Mesenchymal stem cell (in vitro differentiated cells and primary cell): Measurements from ENCODE around the gene ADAMTS20.

Source experiments
- DNase-seq: peaks from one replicate; pipeline ENCODE4 v3.0.0-alpha.2; 2013
- H2AFZ ChIP-seq: one replicate; pipeline ENCODE4 v1.6.1; 2013; ENCODE audit warnings: low read depth, mild to moderate bottlenecking, control low read depth, inconsistent platforms, low read length, moderate library complexity
- H2AK5ac ChIP-seq: 2 replicates; pipeline ENCODE4 v1.6.1; 2013; ENCODE audit warnings: low read length, moderate library complexity, mild to moderate bottlenecking, inconsistent platforms; ENCODE audit not compliant: severe bottlenecking
- H2BK120ac ChIP-seq: one replicate; pipeline ENCODE4 v1.6.1; 2013; ENCODE audit warnings: low read depth, mild to moderate bottlenecking, inconsistent platforms, low read length, moderate library complexity
- H2BK12ac ChIP-seq, 2 experiments: one replicate each; pipeline ENCODE4 v1.6.1; 2013; ENCODE audit warnings: inconsistent platforms in 2 of 2, low read length in 2 of 2, mild to moderate bottlenecking in 2 of 2, moderate library complexity in 2 of 2, control low read depth in 1 of 2
- H2BK15ac ChIP-seq: one replicate; pipeline ENCODE4 v1.6.1; 2013; ENCODE audit warnings: mild to moderate bottlenecking, low read depth, inconsistent platforms; ENCODE audit not compliant: poor library complexity, severe bottlenecking
- H2BK5ac ChIP-seq: 2 replicates; pipeline ENCODE4 v1.6.1; 2013; ENCODE audit warnings: low read depth, mild to moderate bottlenecking, low read length, control low read depth, inconsistent platforms; ENCODE audit not compliant: poor library complexity, severe bottlenecking
- H3K14ac ChIP-seq, 2 experiments: one replicate each; pipeline ENCODE4 v1.6.1; 2013; ENCODE audit warnings: inconsistent platforms in 2 of 2, low read length in 2 of 2, control low read depth in 1 of 2, mild to moderate bottlenecking in 1 of 2, moderate library complexity in 1 of 2
- H3K18ac ChIP-seq, 2 experiments: one replicate each; pipeline ENCODE4 v1.6.1; 2013; ENCODE audit warnings: inconsistent platforms in 2 of 2, low read length in 2 of 2, control low read depth in 1 of 2, low read depth in 1 of 2, mild to moderate bottlenecking in 1 of 2
- H3K23ac ChIP-seq, 2 experiments: one replicate each; pipeline ENCODE4 v1.6.1; 2013; ENCODE audit warnings: inconsistent platforms in 2 of 2, low read length in 2 of 2, mild to moderate bottlenecking in 2 of 2, moderate library complexity in 2 of 2, control low read depth in 1 of 2
- H3K27ac ChIP-seq: 2 replicates; pipeline ENCODE4 v1.5.1; 2013; ENCODE audit warnings: mild to moderate bottlenecking, moderate library complexity, low read length, control low read depth, inconsistent platforms; ENCODE audit not compliant: poor library complexity, severe bottlenecking
- H3K27me3 ChIP-seq, 2 experiments: 2 replicates each; pipeline versions ENCODE4 v1.6.1 to v1.7.0; 2013; ENCODE audit warnings: low read length in 2 of 2, mild to moderate bottlenecking in 2 of 2, moderate library complexity in 2 of 2, control low read depth in 1 of 2, inconsistent platforms in 1 of 2; ENCODE audit not compliant: control insufficient read depth in 1 of 2, insufficient read depth in 1 of 2
- H3K36me3 ChIP-seq, 2 experiments: 2 replicates each; pipeline versions ENCODE4 v1.6.1 to v1.7.0; 2013; ENCODE audit warnings: low read length in 2 of 2, control low read depth in 1 of 2, inconsistent platforms in 1 of 2, low read depth in 1 of 2, mild to moderate bottlenecking in 1 of 2; ENCODE audit not compliant: insufficient read depth in 2 of 2, control insufficient read depth in 1 of 2
- H3K4ac ChIP-seq, 2 experiments: one replicate each; pipeline ENCODE4 v1.6.1; 2013; ENCODE audit warnings: inconsistent platforms in 2 of 2, low read length in 2 of 2, mild to moderate bottlenecking in 2 of 2, moderate library complexity in 2 of 2, control low read depth in 1 of 2, low read depth in 1 of 2
- H3K4me1 ChIP-seq: 2 replicates; pipeline ENCODE4 v1.6.1; 2013; ENCODE audit warnings: low read depth, low read length, control low read depth; ENCODE audit not compliant: control insufficient read depth, insufficient read depth
- H3K4me2 ChIP-seq: 2 replicates; pipeline ENCODE4 v1.6.1; 2013; ENCODE audit warnings: low read length, mild to moderate bottlenecking, inconsistent platforms; ENCODE audit not compliant: poor library complexity, severe bottlenecking
- H3K4me3 ChIP-seq, 2 experiments: 2 replicates each; pipeline versions ENCODE4 v1.5.1 to v1.7.0; 2013; ENCODE audit warnings: low read length in 2 of 2, mild to moderate bottlenecking in 2 of 2, control low read depth in 1 of 2, low read depth in 1 of 2; ENCODE audit not compliant: insufficient read depth in 1 of 2
- H3K79me1 ChIP-seq: replicated peaks from 2 replicates; pipeline ENCODE4 v1.6.1; 2013; ENCODE audit warnings: mild to moderate bottlenecking, control low read depth, low read length, inconsistent platforms; ENCODE audit not compliant: poor library complexity, severe bottlenecking
- H3K9ac ChIP-seq: 2 replicates; pipeline ENCODE4 v1.7.0; 2013; ENCODE audit warnings: mild to moderate bottlenecking, low read length, moderate library complexity
- H3K9me3 ChIP-seq: 2 replicates; pipeline ENCODE4 v1.7.0; 2013; ENCODE audit warnings: mild to moderate bottlenecking, low read length; ENCODE audit not compliant: control insufficient read depth
- H4K8ac ChIP-seq: one replicate; pipeline ENCODE4 v1.6.1; 2013; ENCODE audit warnings: inconsistent platforms, mild to moderate bottlenecking, low read length, moderate library complexity
- H4K91ac ChIP-seq: one replicate; pipeline ENCODE4 v1.6.1; 2013; ENCODE audit warnings: mild to moderate bottlenecking, low read length, inconsistent platforms
- WGBS: methylation state at CpG from one replicate; pipeline ENCODE4 v1.1.7; 2013; ENCODE audit warnings: mixed read lengths; 5-methylcytosine and 5-hydroxymethylcytosine counted together

The ADAMTS20 gene

DNA sequence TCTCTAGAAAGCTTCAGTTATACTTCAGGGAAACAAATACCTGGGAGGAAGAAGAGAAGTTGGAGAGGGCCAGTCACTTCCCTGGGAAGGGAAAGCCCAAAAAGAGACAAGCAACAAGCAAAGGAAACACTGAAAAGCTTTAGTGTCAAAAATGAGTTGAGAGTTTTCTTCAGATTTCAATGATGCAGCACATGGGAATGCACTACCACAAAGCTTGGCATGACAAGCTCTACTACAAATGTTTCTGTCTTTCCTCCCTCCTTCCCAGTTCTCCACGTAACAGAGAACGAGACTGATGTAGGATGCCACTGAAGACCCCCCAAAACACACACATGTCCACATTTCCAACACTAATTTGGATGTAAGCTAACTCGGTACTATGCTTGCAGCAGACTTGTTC lies 26.8 kb upstream of the ADAMTS20 start:
- H3K27ac ChIP-seq: no peak overlapping the region
- H4K8ac ChIP-seq: no peak overlapping the region
- no peak overlapping the region for H2BK120ac ChIP-seq
- no peak overlapping the region for H4K91ac ChIP-seq
- no peak overlapping the region for H2BK5ac ChIP-seq
- H3K79me1 ChIP-seq: no peaks in the 10 kb centered on the region
- no peak overlapping the region for H3K4me2 ChIP-seq
- H3K9me3 ChIP-seq: no peaks in the 10 kb centered on the region
- 78% methylated on average over 3 of the region's 3 CpGs for WGBS
- H3K9ac ChIP-seq: no peak overlapping the region
- DNase-seq: peak; percentile 2
- H2BK12ac ChIP-seq: no peak overlapping the region
- no peaks in the 10 kb centered on the region for H3K27me3 ChIP-seq
- H3K4me1 ChIP-seq: no peaks in the 10 kb centered on the region
- no peak overlapping the region for H3K23ac ChIP-seq
- H3K36me3 ChIP-seq: no peaks in the 10 kb centered on the region
- H2AK5ac ChIP-seq: no peak overlapping the region
- no peak overlapping the region for H3K18ac ChIP-seq
- H3K4me3 ChIP-seq: peak overlapping the region in 1 of 2 experiments; percentile 56
- no peak overlapping the region for H3K14ac ChIP-seq
- H2AFZ ChIP-seq: no peak overlapping the region
- H2BK15ac ChIP-seq: no peak overlapping the region
- no peak overlapping the region for H3K4ac ChIP-seq

DNA sequence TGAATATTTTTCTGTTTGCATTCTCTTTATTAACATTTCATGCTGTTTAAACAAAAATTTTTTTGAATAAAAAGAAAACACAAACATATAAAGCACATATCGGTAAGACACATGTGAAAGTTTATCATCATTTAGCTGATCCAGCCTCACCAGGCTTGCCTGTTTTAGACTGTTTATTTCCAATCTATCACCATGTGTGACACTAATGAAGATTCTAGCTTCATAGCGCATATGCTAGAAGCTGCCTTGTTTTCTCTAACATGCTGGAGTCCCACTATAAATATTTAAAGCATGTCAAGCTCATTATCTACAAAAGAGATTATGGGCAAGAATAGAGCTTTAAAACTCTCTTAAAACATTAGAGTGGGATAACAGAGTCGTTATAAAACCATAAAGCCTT lies 25.4 kb upstream of the ADAMTS20 start:
- Histone ChIP-seq H3K23ac (no peak overlapping the region), H3K4ac (no peak overlapping the region), H3K4me3 (no peak overlapping the region), H3K27me3 (no peaks in the 10 kb centered on the region), H3K18ac (no peak overlapping the region), H2BK120ac (no peak overlapping the region), H3K27ac (no peak overlapping the region), H3K9ac (no peak overlapping the region), H2BK15ac (no peak overlapping the region), H3K4me1 (no peaks in the 10 kb centered on the region), H3K36me3 (no peaks in the 10 kb centered on the region), H4K8ac (no peak overlapping the region), H2BK5ac (no peak overlapping the region), H2AFZ (no peak overlapping the region), H3K4me2 (no peak overlapping the region), H3K79me1 (no peaks in the 10 kb centered on the region), H4K91ac (no peak overlapping the region), H2BK12ac (no peak overlapping the region), H3K14ac (no peak overlapping the region), H2AK5ac (no peak overlapping the region), H3K9me3 (peaks cover 2% of the 10 kb centered on the region)
- 88% methylated on average over 2 of the region's 3 CpGs for WGBS
- no peak for DNase-seq

DNA sequence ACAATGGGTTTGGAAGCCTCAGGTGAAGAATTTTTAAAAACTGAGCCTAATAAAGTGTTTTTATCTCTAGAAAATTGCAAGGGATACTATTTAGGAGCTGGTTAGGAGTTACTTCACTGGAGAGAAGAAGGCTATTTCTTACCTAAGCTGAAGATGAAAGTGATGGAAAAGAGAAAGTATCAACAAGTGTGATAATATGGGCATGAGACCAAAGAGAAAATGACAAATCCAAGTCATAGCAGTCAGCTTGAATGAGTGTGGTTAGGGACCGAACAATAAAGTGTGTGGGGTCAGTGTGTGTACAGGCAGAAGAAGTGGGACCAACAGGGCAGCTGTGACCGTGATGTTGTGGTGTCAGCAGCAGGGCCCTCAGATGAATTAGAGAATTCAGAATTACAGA lies 24.2 kb upstream of the ADAMTS20 start:
- Histone ChIP-seq H3K9me3 (peaks cover 3% of the 10 kb centered on the region), H2BK15ac (no peak overlapping the region), H2BK120ac (no peak overlapping the region), H3K14ac (no peak overlapping the region), H3K4me3 (no peak overlapping the region), H4K91ac (no peak overlapping the region), H3K4me1 (peaks cover 2% of the 10 kb centered on the region), H3K4ac (no peak overlapping the region), H3K27ac (no peak overlapping the region), H3K79me1 (no peaks in the 10 kb centered on the region), H3K23ac (no peak overlapping the region), H2AK5ac (no peak overlapping the region), H3K27me3 (no peaks in the 10 kb centered on the region), H3K36me3 (no peaks in the 10 kb centered on the region), H4K8ac (no peak overlapping the region), H3K9ac (no peak overlapping the region), H2AFZ (no peak overlapping the region), H2BK5ac (no peak overlapping the region), H3K18ac (no peak overlapping the region), H2BK12ac (no peak overlapping the region), H3K4me2 (no peak overlapping the region)
- 80% methylated on average over 2 of the region's 2 CpGs for WGBS
- DNase-seq: no peak

- Histone ChIP-seq H4K91ac (no peak overlapping the region), H3K27ac (no peak overlapping the region), H2AK5ac (no peak overlapping the region), H3K4ac (no peak overlapping the region), H2BK15ac (no peak overlapping the region), H3K18ac (no peak overlapping the region), H4K8ac (no peak overlapping the region), H3K9me3 (peaks cover 3% of the 10 kb centered on the region), H3K9ac (no peak overlapping the region), H2BK5ac (no peak overlapping the region), H2AFZ (no peak overlapping the region), H3K4me1 (peaks cover 2% of the 10 kb centered on the region), H3K27me3 (no peaks in the 10 kb centered on the region), H3K4me2 (no peak overlapping the region), H3K36me3 (no peaks in the 10 kb centered on the region), H2BK12ac (no peak overlapping the region), H3K79me1 (no peaks in the 10 kb centered on the region), H2BK120ac (no peak overlapping the region), H3K4me3 (no peak overlapping the region), H3K23ac (no peak overlapping the region), H3K14ac (no peak overlapping the region)
- DNase-seq: no peak
- WGBS: 97% methylated on average over 21 of the region's 27 CpGs
These were observed 19.9 kb upstream of the ADAMTS20 start for GRCh38 chr12:43571885-43572284.
